IPS-18c (cell line): ENCODE measurements around the gene ADAP1.
"Not testable (repeated sequence)": the region's sequence is repeated elsewhere in the genome, so short reads cannot be mapped to it uniquely, and the experiment has no call there.

Source experiments
- H3K4me3 ChIP-seq: 2 replicates; pipeline ENCODE4 v1.7.0; 2013; ENCODE audit warnings: low read depth, mild to moderate bottlenecking, low read length, moderate library complexity; ENCODE audit not compliant: insufficient read depth
- H3K9me3 ChIP-seq: one replicate; pipeline ENCODE4 v1.6.1; 2013; ENCODE audit warnings: mild to moderate bottlenecking, low read length, moderate library complexity; ENCODE audit not compliant: control insufficient read depth, insufficient read depth

The ADAP1 gene

GRCh38 chr7:935874-936385 is 18.6 kb downstream of the ADAP1 start:
- no peak overlapping the region for H3K4me3 ChIP-seq
- no peaks in the 10 kb centered on the region for H3K9me3 ChIP-seq

GRCh38 chr7:935164-935873 is 19.2 kb downstream of the ADAP1 start:
- Histone ChIP-seq H3K4me3 (no peak overlapping the region), H3K9me3 (no peaks in the 10 kb centered on the region)

GRCh38 chr7:934469-935163 is 19.9 kb downstream of the ADAP1 start:
- H3K4me3 ChIP-seq = no peak overlapping the region
- H3K9me3 ChIP-seq = no peaks in the 10 kb centered on the region

GRCh38 chr7:932651-932975 is 21.9 kb downstream of the ADAP1 start:
- Histone ChIP-seq H3K9me3 (no peaks in the 10 kb centered on the region), H3K4me3 (no peak overlapping the region)

- Histone ChIP-seq H3K4me3 (no peak overlapping the region), H3K9me3 (no peaks in the 10 kb centered on the region)
These were observed 22.4 kb downstream of the ADAP1 start for GRCh38 chr7:931871-932650.

GRCh38 chr7:930975-931758 is 23.3 kb downstream of the ADAP1 start:
- Histone ChIP-seq H3K4me3 (no peak overlapping the region), H3K9me3 (no peaks in the 10 kb centered on the region)

- H3K4me3 ChIP-seq = no peak overlapping the region
- peaks cover 2% of the 10 kb centered on the region for H3K9me3 ChIP-seq
These were observed 25.2 kb downstream of the ADAP1 start for GRCh38 chr7:929311-929711.

GRCh38 chr7:927031-927671 is 27.3 kb downstream of the ADAP1 start:
- no peak overlapping the region for H3K4me3 ChIP-seq

GRCh38 chr7:926061-927030 is 28.1 kb downstream of the ADAP1 start:
- Histone ChIP-seq H3K9me3 (peaks cover 2% of the 10 kb centered on the region), H3K4me3 (no peak overlapping the region)

More at GRCh38 chr7:927031-927671, 27.3 kb downstream of the ADAP1 start:
- peaks cover 2% of the 10 kb centered on the region for H3K9me3 ChIP-seq

- H3K4me3 ChIP-seq = no peak overlapping the region
- peaks cover 2% of the 10 kb centered on the region for H3K9me3 ChIP-seq
These were observed 28.9 kb downstream of the ADAP1 start for GRCh38 chr7:925601-926000.

- Histone ChIP-seq H3K4me3 (no peak overlapping the region), H3K9me3 (peaks cover 2% of the 10 kb centered on the region)
These were observed 29.8 kb downstream of the ADAP1 start for GRCh38 chr7:924541-925231.

- H3K9me3 ChIP-seq, H3K4me3 ChIP-seq: not testable (repeated sequence)
These were observed 30.4 kb downstream of the ADAP1 start for GRCh38 chr7:924042-924441.

GRCh38 chr7:923108-924041 is 31.1 kb downstream of the ADAP1 start:
- Histone ChIP-seq H3K9me3 (peaks cover 2% of the 10 kb centered on the region), H3K4me3 (no peak overlapping the region)

- Histone ChIP-seq H3K9me3 (peaks cover 2% of the 10 kb centered on the region), H3K4me3 (no peak overlapping the region)
These were observed 32.0 kb downstream of the ADAP1 start for GRCh38 chr7:922334-923107.
